GM19193 (cell line): ENCODE data around the gene NHLRC1.

Experiments
- POLR2A ChIP-seq: IDR thresholded peaks from 4 replicates; pipeline ENCODE4 v1.6.1; 2011; ENCODE audit not compliant: insufficient read depth, insufficient read length; ENCODE audit errors: extremely low read depth

The NHLRC1 gene

GRCh38 chr6:18076231-18076630 is 46.2 kb downstream of the NHLRC1 start:
- no peak for TF ChIP-seq POLR2A

GRCh38 chr6:18072841-18073240 is 49.6 kb downstream of the NHLRC1 start:
- no peak for TF ChIP-seq POLR2A

GRCh38 chr6:18070486-18070885 is 52.0 kb downstream of the NHLRC1 start:
- no peak for TF ChIP-seq POLR2A
